ENCODE results near the gene MT1A.
A peak's percentile ranks its signal among the peaks of the same experiment; 100 is the strongest.
"Not testable (repeated sequence)": the region's sequence is repeated elsewhere in the genome, so short reads cannot be mapped to it uniquely, and the experiment has no call there.

Gene MT1A

DNA sequence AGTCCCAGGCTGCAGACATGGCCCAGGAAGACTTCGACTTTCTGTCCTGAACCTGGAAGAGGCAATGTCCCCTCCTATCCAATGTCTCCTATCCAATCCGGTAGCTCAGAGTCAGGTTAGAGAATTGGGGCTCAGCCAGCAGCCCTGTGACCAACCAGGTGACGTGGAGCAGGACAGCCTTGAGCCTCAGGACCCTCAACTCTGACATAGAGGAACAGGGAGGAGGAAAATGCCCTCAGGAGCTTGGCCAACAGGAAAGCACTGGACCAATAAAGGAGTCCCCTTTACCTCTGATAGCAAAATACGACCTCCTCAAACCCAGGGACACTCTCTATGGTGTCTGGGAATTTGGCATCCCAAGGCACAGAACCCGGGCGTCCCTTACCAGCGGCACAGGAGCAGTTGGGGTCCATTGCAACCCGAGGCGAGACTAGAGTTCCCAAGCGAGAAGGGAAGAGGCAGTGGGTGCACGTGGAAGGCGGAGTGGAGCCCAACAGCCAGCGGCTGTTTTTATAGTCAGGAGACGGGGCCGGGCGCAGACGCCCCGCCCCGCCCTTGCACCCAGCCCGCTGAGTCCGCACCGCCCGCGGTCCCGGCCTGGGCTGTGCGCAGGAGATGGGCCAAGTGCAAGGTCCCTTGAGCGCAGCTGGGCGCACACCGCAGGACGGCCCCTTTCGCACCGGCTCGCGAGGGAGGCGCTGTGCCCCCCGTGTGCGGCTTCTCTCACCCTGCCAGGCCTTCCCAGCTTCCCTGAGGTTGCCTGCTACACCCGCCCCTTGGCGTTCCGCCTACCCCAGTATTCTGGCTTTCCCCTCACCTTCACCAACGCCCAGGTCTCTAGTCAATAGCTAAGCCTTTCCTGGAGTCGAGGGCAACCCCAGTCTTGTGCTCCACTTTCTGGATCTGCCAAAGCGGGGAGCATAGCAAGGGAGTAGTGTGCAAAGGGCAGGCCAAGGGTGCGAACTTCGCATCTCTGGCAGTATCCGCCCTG is 29.4 kb downstream of the MT1A start, which contains the start of gene MT1G:
Gene MT1G (minus strand): TSS at position 485 of the 991 bp plus-strand sequence. CDS start 72 bp downstream, at position 413.
- TF ChIP-seq POLR2A (IDR thresholded peaks at IDR 0.05; ENCODE audit: low read length), result no peak
- TF ChIP-seq GATA1 (IDR thresholded peaks at IDR 0.05; ENCODE audit: low read depth, low read length), result no peak
- peak; percentile 40 to 63 for DNase-seq

GRCh38 chr16:56669005-56669839 is 30.8 kb downstream of the MT1A start, which contains the start of gene MT1H:
Gene MT1H, plus strand, starts transcription at chr16:56669814. Its CDS starts 71 bp downstream, at chr16:56669885.
- no peak for TF ChIP-seq GATA1 (IDR thresholded peaks at IDR 0.05; ENCODE audit: low read depth, low read length)
- no peak for TF ChIP-seq POLR2A (IDR thresholded peaks at IDR 0.05; ENCODE audit: low read length)
- peak in 1 of 2 experiments; percentile 36 for DNase-seq

DNA sequence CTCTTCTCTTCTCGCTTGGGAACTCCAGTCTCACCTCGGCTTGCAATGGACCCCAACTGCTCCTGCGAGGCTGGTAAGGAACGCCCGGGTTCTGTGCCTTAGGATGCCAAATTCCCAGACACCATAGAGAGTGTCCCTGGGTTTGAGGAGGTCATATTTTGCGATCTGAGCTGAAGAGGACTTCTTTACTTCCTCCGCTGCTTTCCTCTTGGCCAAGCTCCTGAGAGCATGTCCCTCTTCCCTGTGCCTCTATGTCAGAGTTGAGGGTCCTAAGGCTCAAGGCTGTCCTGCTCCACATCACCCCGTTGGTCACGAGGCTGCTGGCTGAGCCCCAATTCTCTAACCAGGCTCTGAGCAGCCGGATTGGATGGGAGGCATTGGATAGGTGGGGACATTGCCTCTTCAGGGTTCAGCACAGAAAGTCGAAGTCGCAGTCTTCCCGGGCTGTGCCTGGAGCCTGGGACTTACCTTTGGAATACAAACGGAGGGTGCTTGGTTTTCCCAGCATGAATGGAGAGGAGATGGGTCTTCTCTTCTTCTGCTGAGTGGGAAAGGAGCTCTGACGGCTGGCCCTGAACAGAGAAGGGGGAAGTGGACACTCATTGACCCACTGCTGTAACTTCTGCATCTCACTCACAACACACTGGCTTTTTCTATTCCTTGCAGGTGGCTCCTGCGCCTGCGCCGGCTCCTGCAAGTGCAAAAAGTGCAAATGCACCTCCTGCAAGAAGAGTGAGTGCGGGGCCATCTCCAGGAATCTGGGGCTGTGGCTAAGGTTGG is 31.6 kb downstream of the MT1A start:
- TF ChIP-seq POLR2A (IDR thresholded peaks at IDR 0.05; ENCODE audit: low read length) (no peak), GATA1 (IDR thresholded peaks at IDR 0.05; ENCODE audit: low read depth, low read length) (no peak)
- DNase-seq, result no peak

DNA sequence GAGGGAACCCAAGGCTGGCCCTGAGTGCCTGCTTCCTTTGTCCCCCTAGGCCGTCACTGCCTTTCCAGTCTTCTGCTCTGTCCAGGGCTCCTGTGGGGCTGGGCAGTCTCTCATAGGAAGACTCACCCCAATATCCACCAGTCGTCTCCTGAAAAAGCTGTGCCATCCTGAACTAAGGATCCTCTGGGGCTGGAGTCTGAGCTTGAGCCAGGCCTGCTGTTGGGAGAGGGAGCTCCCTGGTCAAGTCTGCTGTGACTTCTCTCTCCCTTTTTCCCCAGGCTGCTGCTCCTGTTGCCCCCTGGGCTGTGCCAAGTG is 32.1 kb downstream of the MT1A start:
- no peak for DNase-seq
- TF ChIP-seq GATA1 (IDR thresholded peaks at IDR 0.05; ENCODE audit: low read depth, low read length), result no peak
- no peak for TF ChIP-seq POLR2A (IDR thresholded peaks at IDR 0.05; ENCODE audit: low read length)

DNA sequence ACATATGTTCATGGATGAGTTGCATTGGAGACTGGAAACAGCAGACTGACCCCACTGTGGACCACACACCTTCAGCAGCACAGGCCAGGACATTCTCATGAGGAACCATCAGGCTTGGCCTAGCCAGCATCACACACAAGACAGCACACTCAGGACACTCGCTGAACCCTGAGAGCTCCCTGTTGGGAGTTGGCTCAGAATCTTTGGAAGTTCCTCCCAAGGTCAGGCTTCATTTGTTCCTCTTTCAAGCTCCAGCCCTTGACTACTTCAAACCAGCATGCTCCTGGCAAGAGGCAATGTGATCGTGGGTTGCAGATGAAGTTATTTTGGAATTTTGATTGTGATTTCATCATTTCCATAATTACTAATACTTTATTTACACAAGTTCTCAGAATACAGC is 33.2 kb downstream of the MT1A start:
- DNase-seq, result not testable (repeated sequence)

DNA sequence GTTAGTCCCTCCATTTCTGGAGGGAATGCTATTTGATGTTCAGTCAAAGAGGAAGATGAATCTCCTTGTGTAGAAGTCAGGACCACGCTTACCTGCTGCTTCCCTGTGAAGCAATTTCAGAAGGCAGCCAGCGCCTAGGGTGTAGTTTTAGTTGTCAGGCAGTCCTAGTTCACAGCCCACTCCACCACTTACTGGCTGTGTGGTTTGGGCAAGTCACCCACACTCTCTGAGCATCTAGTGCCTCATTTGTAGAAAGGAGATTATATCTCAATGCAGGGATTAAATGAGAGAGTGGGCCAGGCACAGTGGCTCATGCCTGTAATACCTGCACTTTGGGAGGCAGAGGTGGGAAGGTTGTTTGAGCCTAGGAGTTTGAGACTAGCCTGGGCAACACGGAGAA is 33.7 kb downstream of the MT1A start:
- not testable (repeated sequence) for DNase-seq

DNA sequence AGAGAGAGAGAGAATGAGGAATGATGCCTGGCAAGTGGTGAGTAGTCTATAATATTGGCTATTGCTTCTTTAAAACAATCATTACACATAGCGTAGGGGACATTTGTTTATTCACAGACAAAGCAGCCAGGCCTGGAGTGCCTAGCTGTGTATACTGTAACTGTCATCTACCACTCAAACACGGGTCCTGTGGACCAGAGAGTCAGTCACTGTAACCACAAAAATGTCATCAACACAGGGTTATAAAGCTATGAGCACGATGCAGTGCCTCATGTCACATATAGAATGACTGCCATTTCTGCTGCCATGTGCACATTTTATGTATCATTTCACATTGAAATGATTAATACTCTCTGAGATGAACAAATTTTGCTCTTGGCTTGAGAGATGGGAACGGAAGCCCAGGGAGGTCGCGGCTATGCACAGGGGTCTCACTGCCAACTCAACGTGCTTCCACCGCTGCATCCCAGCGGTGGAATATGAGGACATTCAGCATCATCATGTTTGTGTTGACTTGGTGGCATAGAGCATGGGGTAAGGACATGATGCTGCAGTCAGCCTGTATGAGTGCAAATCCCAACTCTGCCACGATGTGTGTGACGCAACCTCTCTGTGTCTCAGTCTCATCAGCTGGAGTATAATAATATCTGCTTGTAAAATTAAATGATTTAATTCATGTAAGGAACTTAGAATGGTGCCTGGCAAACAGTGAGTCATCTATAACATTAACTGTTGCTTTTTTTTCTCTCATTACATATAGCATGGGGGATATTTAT is 34.5 kb downstream of the MT1A start:
- TF ChIP-seq POLR2A (IDR thresholded peaks at IDR 0.05; ENCODE audit: low read length) (no peak), GATA1 (IDR thresholded peaks at IDR 0.05; ENCODE audit: low read depth, low read length) (no peak)
- no peak for DNase-seq

- no peak for TF ChIP-seq GATA1 (IDR thresholded peaks at IDR 0.05; ENCODE audit: low read depth, low read length)
- TF ChIP-seq POLR2A (IDR thresholded peaks at IDR 0.05; ENCODE audit: low read length), result no peak
- peak; percentile 34 to 37 for DNase-seq
Measured at GRCh38 chr16:56673921-56674320, 35.5 kb downstream of the MT1A start.

- not testable (repeated sequence) for DNase-seq
Measured at GRCh38 chr16:56674570-56674969, 36.1 kb downstream of the MT1A start.

- TF ChIP-seq GATA1 (IDR thresholded peaks at IDR 0.05; ENCODE audit: low read depth, low read length), result no peak
- TF ChIP-seq POLR2A (IDR thresholded peaks at IDR 0.05; ENCODE audit: low read length), result no peak
- no peak for DNase-seq
Measured at GRCh38 chr16:56675685-56676210, 37.3 kb downstream of the MT1A start.

- DNase-seq, result no peak
- TF ChIP-seq POLR2A (IDR thresholded peaks at IDR 0.05; ENCODE audit: low read length) (no peak), GATA1 (IDR thresholded peaks at IDR 0.05; ENCODE audit: low read depth, low read length) (no peak)
Measured at GRCh38 chr16:56677474-56677873, 39.0 kb downstream of the MT1A start.

DNA sequence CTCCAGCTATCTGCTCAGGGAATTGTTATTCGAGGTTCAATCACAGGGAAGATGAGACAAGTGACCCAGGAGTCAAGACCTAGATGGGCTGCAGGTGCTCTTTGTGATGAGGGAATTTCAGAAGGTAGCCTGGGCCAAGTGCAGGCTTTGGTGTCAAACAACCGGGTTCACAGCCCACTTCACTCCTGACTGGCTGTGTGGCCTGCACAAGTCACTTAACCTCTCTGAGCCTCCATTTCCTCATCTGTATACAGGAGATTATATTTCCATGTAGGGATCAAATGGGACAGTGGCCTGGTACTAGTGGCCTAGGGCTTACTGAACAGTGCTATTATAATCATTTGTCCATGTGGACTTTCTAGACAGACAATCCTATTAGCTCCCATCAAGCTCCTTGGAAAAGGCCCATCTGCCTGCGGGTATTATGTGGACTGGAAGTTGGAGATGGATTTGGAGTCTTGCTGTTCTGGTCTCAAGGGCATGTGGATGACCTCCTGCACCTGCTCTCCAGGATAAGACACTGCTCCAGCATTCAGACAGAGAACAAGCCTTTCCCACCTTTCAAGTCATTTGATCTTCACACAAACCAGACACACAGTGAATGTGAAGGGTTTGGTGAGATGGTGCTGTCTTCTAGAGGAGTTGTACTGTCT is 40.7 kb downstream of the MT1A start:
- TF ChIP-seq POLR2A (IDR thresholded peaks at IDR 0.05; ENCODE audit: low read length), result no peak
- no peak for TF ChIP-seq GATA1 (IDR thresholded peaks at IDR 0.05; ENCODE audit: low read depth, low read length)
- DNase-seq, result no peak

- no peak for TF ChIP-seq POLR2A (IDR thresholded peaks at IDR 0.05; ENCODE audit: low read length)
- no peak for DNase-seq
Measured at GRCh38 chr16:56679818-56680217, 41.4 kb downstream of the MT1A start.

Measured in erythroblast (primary cell).